WTC11 (cell line): ENCODE results near the gene COLQ. TPM values are rescaled to one million over a fixed set of nuclear protein-coding genes. Genes with fewer than 3 reads are reported as not detected.

Experiments
- ATAC-seq: fragments of 200-7000 bp; cut with Tn5 transposase; 2 replicates; pipeline ENCODE4 v1.10.0; 2021; ENCODE audit warnings: mild to moderate bottlenecking, moderate library complexity
- CTCF ChIA-PET: fragments of 300-600 bp; sonication (Branson Sonifier 250); formaldehyde crosslinking; loops from one replicate; lab custom pipeline; 2021; ENCODE audit warnings: antibody characterized with exemption; lab: Charles Lee
- POLR2A ChIA-PET: fragments of 350-600 bp; sonication (Branson Sonifier 250); formaldehyde crosslinking; loops from one replicate; lab custom pipeline; 2021; ENCODE audit warnings: antibody characterized with exemption; lab: Charles Lee
- DNase-seq: peaks from one replicate; pipeline ENCODE4 v3.0.0; 2021; ENCODE audit warnings: low spot score
- H3K27ac Mint-ChIP-seq: 2 replicates; pipeline ENCODE4 v1.8.0; 2021; ENCODE audit warnings: mixed read lengths
- H3K27me3 Mint-ChIP-seq: 2 replicates; pipeline ENCODE4 v1.8.0; 2021; ENCODE audit warnings: low read depth, mild to moderate bottlenecking, moderate library complexity, mixed read lengths
- H3K36me3 Mint-ChIP-seq: 2 replicates; pipeline ENCODE4 v1.8.0; 2021; ENCODE audit warnings: mixed read lengths
- H3K4me1 Mint-ChIP-seq: 2 replicates; pipeline ENCODE4 v1.8.0; 2022; ENCODE audit warnings: mixed read lengths
- H3K4me3 Mint-ChIP-seq: 2 replicates; pipeline ENCODE4 v1.8.0; 2021; ENCODE audit warnings: mild to moderate bottlenecking, moderate library complexity, mixed read lengths
- H3K9me3 Mint-ChIP-seq: 2 replicates; pipeline ENCODE4 v1.8.0; 2021; ENCODE audit warnings: mixed read lengths
- ARID4B ChIP-seq: sonication (generic); formaldehyde crosslinking; IDR thresholded peaks from 2 replicates; pipeline ENCODE4 v1.8.0; 2023; ENCODE audit warnings: missing genetic modification reagents, mild to moderate bottlenecking, borderline replicate concordance
- ATF2 ChIP-seq: sonication (generic); formaldehyde crosslinking; IDR thresholded peaks from 2 replicates; pipeline ENCODE4 v1.8.1; 2022; ENCODE audit warnings: low read depth, missing genetic modification reagents, borderline replicate concordance
- ATF6 ChIP-seq: sonication (generic); formaldehyde crosslinking; IDR thresholded peaks from 2 replicates; pipeline ENCODE4 v1.8.1; 2023; ENCODE audit warnings: mild to moderate bottlenecking, missing genetic modification reagents
- CDX4 ChIP-seq: fragments of 250-450 bp; sonication (Bioruptor Pico); IDR thresholded peaks from 2 replicates; pipeline ENCODE4 v1.9.0; 2021; ENCODE audit warnings: moderate library complexity, mild to moderate bottlenecking, inconsistent platforms, borderline replicate concordance
- CREB1 ChIP-seq: sonication (generic); formaldehyde crosslinking; IDR thresholded peaks from 2 replicates; pipeline ENCODE4 v1.8.0; 2023; ENCODE audit warnings: mild to moderate bottlenecking, missing genetic modification reagents
- CREM ChIP-seq: sonication (generic); formaldehyde crosslinking; IDR thresholded peaks from 2 replicates; pipeline ENCODE4 v1.8.1; 2022; ENCODE audit warnings: mild to moderate bottlenecking, missing genetic modification reagents, moderate library complexity
- FOXK1 ChIP-seq: sonication (generic); formaldehyde crosslinking; IDR thresholded peaks from 2 replicates; pipeline ENCODE4 v1.8.0; 2022; ENCODE audit warnings: mild to moderate bottlenecking, moderate library complexity, missing genetic modification reagents
- FOXP1 ChIP-seq: sonication (generic); formaldehyde crosslinking; IDR thresholded peaks from 2 replicates; pipeline ENCODE4 v1.8.0; 2022; ENCODE audit warnings: missing genetic modification reagents, mild to moderate bottlenecking, moderate library complexity, borderline replicate concordance
- JAZF1 ChIP-seq: fragments of 250-450 bp; sonication (Bioruptor Pico); IDR thresholded peaks from 2 replicates; pipeline ENCODE4 v1.9.0; 2021; ENCODE audit warnings: moderate library complexity, mild to moderate bottlenecking, inconsistent platforms
- NFATC4 ChIP-seq: fragments of 250-450 bp; sonication (Bioruptor Pico); IDR thresholded peaks from 2 replicates; pipeline ENCODE4 v1.9.0; 2021; ENCODE audit warnings: mild to moderate bottlenecking
- NFE2L1 ChIP-seq: sonication (generic); formaldehyde crosslinking; IDR thresholded peaks from 2 replicates; pipeline ENCODE4 v1.8.1; 2023; ENCODE audit warnings: missing genetic modification reagents
- OVOL2 ChIP-seq: fragments of 250-450 bp; sonication (Bioruptor Pico); IDR thresholded peaks from 2 replicates; pipeline ENCODE4 v1.9.0; 2021; ENCODE audit warnings: mild to moderate bottlenecking, borderline replicate concordance
- PRRX2 ChIP-seq: fragments of 250-450 bp; sonication (Bioruptor Pico); IDR thresholded peaks from 2 replicates; pipeline ENCODE4 v1.8.0; 2021; ENCODE audit warnings: mild to moderate bottlenecking
- RORB ChIP-seq: fragments of 250-450 bp; sonication (Bioruptor Pico); IDR thresholded peaks from 2 replicates; pipeline ENCODE4 v1.9.0; 2021; ENCODE audit warnings: mild to moderate bottlenecking
- STAT6 ChIP-seq: sonication (generic); formaldehyde crosslinking; conservative IDR thresholded peaks from 2 replicates; pipeline ENCODE4 v1.8.1; 2023; ENCODE audit warnings: mild to moderate bottlenecking, low read depth, missing genetic modification reagents, moderate library complexity
- TCF7 ChIP-seq: sonication (generic); formaldehyde crosslinking; IDR thresholded peaks from 2 replicates; pipeline ENCODE4 v1.8.0; 2022; ENCODE audit warnings: mild to moderate bottlenecking, low read depth, missing genetic modification reagents, moderate library complexity
- USF2 ChIP-seq: sonication (generic); formaldehyde crosslinking; IDR thresholded peaks from 2 replicates; pipeline ENCODE4 v1.8.1; 2023; ENCODE audit warnings: mild to moderate bottlenecking, missing genetic modification reagents, moderate library complexity
- ZNF532 ChIP-seq: fragments of 250-450 bp; sonication (Bioruptor Pico); IDR thresholded peaks from 2 replicates; pipeline ENCODE4 v1.9.0; 2021; ENCODE audit warnings: mild to moderate bottlenecking, borderline replicate concordance
- total RNA-seq: library from RNA; stranded (reverse); gene quantifications from 3 replicates; pipeline ENCODE4 v1.2.3, GENCODE V29; 2021

The COLQ gene
- total RNA-seq, 1 experiment from 2014 or later = 2.2 TPM

GRCh38 chr3:15427182-15427880 lies 94.2 kb downstream of the COLQ start, which contains the start of the genes EAF1 and METTL6:
TSS of gene EAF1 (plus strand) at chr3:15427598. CDS start at chr3:15427780, 182 bp downstream.
TSS of gene METTL6 (minus strand) at chr3:15427544. CDS start at chr3:15426511, 1,033 bp downstream.
- POLR2A ChIA-PET = no interaction called here
- Mint-ChIP-seq H3K27me3 (no peaks in the 10 kb centered on the region), H3K4me3 (peak within 1 kb of the TSS; percentile 96), H3K36me3 (peaks cover 39% of the 10 kb centered on the region), H3K27ac (peak within 1 kb of the TSS; percentile 91), H3K4me1 (peaks cover 24% of the 10 kb centered on the region), H3K9me3 (no peaks in the 10 kb centered on the region)
- peak; percentile 90 for ATAC-seq
- CTCF ChIA-PET = interaction anchor here (1.0 to 1.2 kb wide), 3 partner anchors 100 to 225 kb away, joined by 3 read pairs; partner anchors contain the start of gene CAPN7
- peak; percentile 74 for DNase-seq
- TF ChIP-seq TCF7 (CRISPR knock-in tag) (no peak), PRRX2 (CRISPR knock-in tag) (no peak), ATF6 (CRISPR knock-in tag) (no peak), ZNF532 (CRISPR knock-in tag) (no peak), USF2 (no peak), NFE2L1 (CRISPR knock-in tag) (no peak), OVOL2 (CRISPR knock-in tag) (no peak), CREM (CRISPR knock-in tag) (no peak), ATF2 (CRISPR knock-in tag) (no peak), CREB1 (CRISPR knock-in tag) (0 out of 2 replicates have a peak, but pooled peaks have one; percentile 45), RORB (CRISPR knock-in tag) (no peak), ARID4B (CRISPR knock-in tag) (no peak; the same call in 1 of the 2 replicates), CDX4 (CRISPR knock-in tag) (no peak), FOXK1 (0 out of 2 replicates have a peak, but pooled peaks have one; percentile 45), JAZF1 (CRISPR knock-in tag) (no peak), FOXP1 (peak; percentile 65; the same call in 1 of the 2 replicates), STAT6 (CRISPR knock-in tag) (no peak), NFATC4 (CRISPR knock-in tag) (no peak)
